Endothelial cell (in vitro differentiated cells): ENCODE results near the gene ZNF274. TPM values are rescaled to one million over a fixed set of nuclear protein-coding genes. Genes with fewer than 3 reads are reported as not detected.

Source experiments
- DNase-seq: peaks from one replicate; pipeline ENCODE4 v3.0.0; 2021; ENCODE audit warnings: low spot score
- H3K27ac Mint-ChIP-seq: one replicate; pipeline ENCODE4 v1.8.0; 2021; ENCODE audit warnings: mixed read lengths, inconsistent platforms; ENCODE audit not compliant: unreplicated experiment
- H3K27me3 Mint-ChIP-seq: one replicate; pipeline ENCODE4 v1.8.0; 2021; ENCODE audit warnings: mild to moderate bottlenecking, moderate library complexity, mixed read lengths, inconsistent platforms; ENCODE audit not compliant: unreplicated experiment
- H3K36me3 Mint-ChIP-seq: one replicate; pipeline ENCODE4 v1.8.0; 2021; ENCODE audit warnings: mild to moderate bottlenecking, low read depth, mixed read lengths, inconsistent platforms; ENCODE audit not compliant: unreplicated experiment
- H3K4me1 Mint-ChIP-seq: one replicate; pipeline ENCODE4 v1.8.0; 2021; ENCODE audit warnings: mild to moderate bottlenecking, mixed read lengths, inconsistent platforms; ENCODE audit not compliant: unreplicated experiment
- H3K4me3 Mint-ChIP-seq: one replicate; pipeline ENCODE4 v1.8.0; 2021; ENCODE audit warnings: mild to moderate bottlenecking, mixed read lengths, inconsistent platforms; ENCODE audit not compliant: unreplicated experiment
- H3K9me3 Mint-ChIP-seq: one replicate; pipeline ENCODE4 v1.8.0; 2021; ENCODE audit warnings: mixed read lengths, inconsistent platforms; ENCODE audit not compliant: unreplicated experiment
- CTCF ChIP-seq: fragments of 200-600 bp; sonication (generic); IDR thresholded peaks from one replicate; pipeline ENCODE4 v1.5.0; 2021; ENCODE audit warnings: antibody characterized with exemption; ENCODE audit not compliant: unreplicated experiment
- total RNA-seq: library from RNA; stranded (reverse); fragmentation: NEBNext Ultra II Directional; extraction: Animal tissue kit (Norgen Biotek cat#: 25700); gene quantifications from one replicate; pipeline ENCODE4 v1.2.1, GENCODE V29; 2021; ENCODE audit not compliant: unreplicated experiment

Gene ZNF274
- total RNA-seq, 1 donor from 2014 or later: 21.4 TPM

- Mint-ChIP-seq H3K27ac (no peak overlapping the region), H3K9me3 (peaks cover 73% of the 10 kb centered on the region), H3K4me1 (no peaks in the 10 kb centered on the region), H3K4me3 (peak overlapping the region; percentile 88), H3K27me3 (peaks cover 42% of the 10 kb centered on the region), H3K36me3 (peaks cover 84% of the 10 kb centered on the region)
- DNase-seq: no peak
- no peak for TF ChIP-seq CTCF
These were observed 80.0 kb downstream of the ZNF274 start for GRCh38 chr19:58262922-58263296.

Other genes starting within 250 kb of the ZNF274 start
- 14.0 TPM for gene ZNF418, start 247.7 kb upstream of the ZNF274 start, total RNA-seq
- gene ZNF256, start 235.4 kb upstream of the ZNF274 start, total RNA-seq: 10.4 TPM
- gene C19orf18, start 208.5 kb upstream of the ZNF274 start, total RNA-seq: 1.8 TPM
- gene ZNF606, start 180.2 kb upstream of the ZNF274 start, total RNA-seq: 22.3 TPM
- gene ZSCAN1, start 149.0 kb upstream of the ZNF274 start, total RNA-seq: not detected
- gene ZNF135, start 123.8 kb upstream of the ZNF274 start, total RNA-seq: 1.1 TPM
- 47.7 TPM for gene ZSCAN18, start 84.8 kb upstream of the ZNF274 start, total RNA-seq
- 14.9 TPM for gene ZNF329, start 32.3 kb upstream of the ZNF274 start, total RNA-seq
- 44.3 TPM for gene ZNF544, start 45.9 kb downstream of the ZNF274 start, total RNA-seq
- 11.2 TPM for gene ZNF8, start 95.9 kb downstream of the ZNF274 start, total RNA-seq
- gene ERVK3-1, start 122.3 kb downstream of the ZNF274 start, total RNA-seq: 40.6 TPM
- 3.2 TPM for gene ZSCAN22, start 143.9 kb downstream of the ZNF274 start, total RNA-seq
- 41.9 TPM for gene A1BG, start 170.4 kb downstream of the ZNF274 start, total RNA-seq
- gene ZNF497, start 179.7 kb downstream of the ZNF274 start, total RNA-seq: 3.6 TPM
- gene ZNF837, start 198.0 kb downstream of the ZNF274 start, total RNA-seq: 4.5 TPM
- gene RPS5, start 204.2 kb downstream of the ZNF274 start, total RNA-seq: 1,047 TPM
- not detected for gene RNF225, start 212.6 kb downstream of the ZNF274 start, total RNA-seq
- gene ZNF584, start 225.6 kb downstream of the ZNF274 start, total RNA-seq: 6.0 TPM